MM.1S (cell line): ENCODE measurements around the gene HSPG2.
"Not testable (repeated sequence)": the region's sequence is repeated elsewhere in the genome, so short reads cannot be mapped to it uniquely, and the experiment has no call there.

ENCODE experiments used
- DNase-seq: peaks from one replicate; pipeline ENCODE4 v3.0.0-alpha.2; 2015
- H2AFZ ChIP-seq: fragments of 300-600 bp; sonication (generic); 2 replicates; pipeline ENCODE4 v1.6.0; 2016; ENCODE audit warnings: antibody characterized with exemption, low read length
- H3F3A ChIP-seq: fragments of 300-600 bp; sonication (generic); 2 replicates; pipeline ENCODE4 v1.6.1; 2016; ENCODE audit warnings: mild to moderate bottlenecking, antibody characterized with exemption, low read length, moderate library complexity, mixed read lengths; ENCODE audit not compliant: insufficient read depth
- H3K27ac ChIP-seq: fragments of 300-600 bp; sonication (generic); 2 replicates; pipeline ENCODE4 v1.5.1; 2016; ENCODE audit warnings: mild to moderate bottlenecking, low read length
- H3K27me3 ChIP-seq: fragments of 300-600 bp; sonication (generic); replicated peaks from 2 replicates; pipeline ENCODE4 v1.6.0; 2016; ENCODE audit warnings: low read length; ENCODE audit not compliant: insufficient read depth
- H3K36me3 ChIP-seq: fragments of 300-600 bp; sonication (generic); replicated peaks from 2 replicates; pipeline ENCODE4 v1.6.1; 2016; ENCODE audit warnings: mild to moderate bottlenecking, low read length, mixed read lengths; ENCODE audit not compliant: insufficient read depth
- H3K4me1 ChIP-seq: fragments of 300-600 bp; sonication (generic); 2 replicates; pipeline ENCODE4 v1.6.1; 2016; ENCODE audit warnings: low read length, mixed read lengths
- H3K4me2 ChIP-seq: fragments of 300-600 bp; sonication (generic); 2 replicates; pipeline ENCODE4 v1.6.0; 2016; ENCODE audit warnings: low read depth, low read length
- H3K4me3 ChIP-seq: fragments of 300-600 bp; sonication (generic); 2 replicates; pipeline ENCODE4 v1.5.1; 2016; ENCODE audit warnings: low read length, mixed read lengths
- H3K79me2 ChIP-seq: fragments of 300-600 bp; sonication (generic); 2 replicates; pipeline ENCODE4 v1.6.1; 2016; ENCODE audit warnings: mixed run types, low read length, mixed read lengths
- H3K9ac ChIP-seq: fragments of 300-600 bp; sonication (generic); 2 replicates; pipeline ENCODE4 v1.6.1; 2016; ENCODE audit warnings: low read length, mixed read lengths
- H3K9me2 ChIP-seq: fragments of 300-600 bp; sonication (generic); replicated peaks from 2 replicates; pipeline ENCODE4 v1.6.1; 2016; ENCODE audit warnings: mild to moderate bottlenecking, low read length, mixed read lengths; ENCODE audit not compliant: insufficient read depth
- H3K9me3 ChIP-seq: fragments of 300-600 bp; sonication (generic); replicated peaks from 2 replicates; pipeline ENCODE4 v1.6.1; 2016; ENCODE audit warnings: mild to moderate bottlenecking, low read length, mixed read lengths; ENCODE audit not compliant: insufficient read depth
- H4K20me1 ChIP-seq: fragments of 300-600 bp; sonication (generic); 2 replicates; pipeline ENCODE4 v1.6.1; 2016; ENCODE audit warnings: mild to moderate bottlenecking, low read length, moderate library complexity, mixed read lengths; ENCODE audit not compliant: insufficient read depth
- CTCF ChIP-seq: fragments of 300-600 bp; sonication (generic); IDR thresholded peaks from 2 replicates; pipeline ENCODE4 v1.5.1; 2016; ENCODE audit warnings: antibody characterized with exemption, low read length, mixed read lengths
- EZH2 ChIP-seq: fragments of 300-600 bp; sonication (generic); optimal IDR thresholded peaks from 2 replicates; pipeline ENCODE3; 2017; ENCODE audit warnings: low read depth, mild to moderate bottlenecking, antibody characterized with exemption, low read length, mixed read lengths
- EZH2phosphoT487 ChIP-seq: fragments of 300-600 bp; sonication (generic); IDR thresholded peaks from 2 replicates; pipeline ENCODE4 v1.6.1; 2018; ENCODE audit warnings: antibody characterized with exemption, low read length

Gene HSPG2

GRCh38 chr1:21793104-21793503 lies 144.0 kb downstream of the HSPG2 start:
- no peak for DNase-seq
- Histone ChIP-seq H3K9me3 (no peaks in the 10 kb centered on the region), H3K79me2 (no peaks in the 10 kb centered on the region), H3K36me3 (no peaks in the 10 kb centered on the region), H3K9me2 (no peaks in the 10 kb centered on the region), H3K4me3 (no peak overlapping the region), H4K20me1 (no peaks in the 10 kb centered on the region), H3F3A (peaks cover 7% of the 10 kb centered on the region), H3K4me1 (peaks cover 13% of the 10 kb centered on the region), H3K27me3 (no peaks in the 10 kb centered on the region), H3K4me2 (no peak overlapping the region), H2AFZ (no peak overlapping the region), H3K27ac (no peak overlapping the region), H3K9ac (no peak overlapping the region)
- no peak for TF ChIP-seq EZH2
- no peak for TF ChIP-seq CTCF
- TF ChIP-seq EZH2phosphoT487, result no peak

GRCh38 chr1:21786640-21787039 lies 150.5 kb downstream of the HSPG2 start:
- no peak overlapping the region for H3K4me2 ChIP-seq
- H3K4me1 ChIP-seq, result 0 out of 2 replicates have a peak, but pooled peaks cover 7% of the 10 kb centered on the region
- no peaks in the 10 kb centered on the region for H3K36me3 ChIP-seq
- no peaks in the 10 kb centered on the region for H3K27me3 ChIP-seq
- no peaks in the 10 kb centered on the region for H4K20me1 ChIP-seq
- no peak overlapping the region for H3K4me3 ChIP-seq
- no peaks in the 10 kb centered on the region for H3K9me2 ChIP-seq
- no peak for DNase-seq
- no peaks in the 10 kb centered on the region for H3K9me3 ChIP-seq
- H3F3A ChIP-seq, result peaks cover 19% of the 10 kb centered on the region
- no peak overlapping the region for H3K27ac ChIP-seq
- peaks cover 12% of the 10 kb centered on the region for H3K79me2 ChIP-seq
- H3K9ac ChIP-seq, result no peak overlapping the region
- no peak for TF ChIP-seq EZH2phosphoT487
- no peak for TF ChIP-seq EZH2
- TF ChIP-seq CTCF, result no peak
- H2AFZ ChIP-seq, result no peak overlapping the region

- not testable (repeated sequence) for H4K20me1 ChIP-seq, H3K9me3 ChIP-seq, H3K4me2 ChIP-seq, H3K9me2 ChIP-seq, H3K4me3 ChIP-seq, H2AFZ ChIP-seq, H3K9ac ChIP-seq, H3K27ac ChIP-seq, H3K4me1 ChIP-seq, DNase-seq, H3K27me3 ChIP-seq, H3K36me3 ChIP-seq
- Histone ChIP-seq H3F3A (peaks cover 21% of the 10 kb centered on the region), H3K79me2 (peaks cover 20% of the 10 kb centered on the region)
Observed at GRCh38 chr1:21785764-21786163, 151.3 kb downstream of the HSPG2 start.

DNA sequence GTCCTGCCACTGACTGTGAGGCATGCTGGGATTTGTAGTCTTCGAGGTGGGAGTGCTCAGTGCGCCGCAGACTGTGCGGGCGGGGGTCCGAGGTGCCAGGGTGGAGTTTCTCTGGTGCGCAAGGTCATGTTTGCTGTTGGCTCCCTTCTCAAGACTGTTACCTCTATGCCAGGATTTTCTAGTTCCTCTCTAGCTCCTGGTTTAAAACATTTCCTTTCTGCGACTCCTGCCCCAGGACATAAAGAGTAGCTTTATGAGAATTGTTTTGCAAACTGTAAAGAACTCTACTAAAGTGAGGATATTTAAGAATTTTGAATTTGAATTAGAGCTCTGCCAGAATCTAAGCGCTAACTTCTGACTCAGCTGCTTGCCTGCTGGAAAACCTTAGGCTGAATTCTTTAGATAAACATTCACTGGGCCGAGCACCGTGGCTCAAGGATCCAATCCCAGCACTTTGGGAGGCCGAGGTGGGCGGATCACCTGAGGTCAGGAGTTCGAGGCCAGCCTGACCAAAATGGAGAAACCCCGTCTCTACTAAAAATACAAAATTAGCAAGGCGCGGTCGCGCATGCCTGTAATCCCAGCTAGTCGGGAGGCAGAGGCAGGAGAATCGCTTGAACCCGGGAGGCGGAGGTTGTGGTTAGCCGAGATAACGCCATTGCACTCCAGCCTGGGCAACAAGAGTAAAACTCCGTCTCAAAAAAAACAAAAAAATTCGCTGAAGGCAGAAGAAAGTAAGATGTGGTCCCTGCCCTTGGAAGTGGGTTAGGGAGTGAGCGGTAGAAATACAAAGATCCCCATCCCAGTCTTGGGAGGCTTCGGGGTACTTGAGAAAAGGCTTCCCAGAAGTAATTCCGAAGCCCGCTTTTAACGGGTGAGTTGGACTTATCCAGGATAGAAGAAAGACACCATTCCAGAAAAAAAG lies 153.2 kb downstream of the HSPG2 start:
- no peaks in the 10 kb centered on the region for H3K36me3 ChIP-seq
- H4K20me1 ChIP-seq, result peaks cover 8% of the 10 kb centered on the region; the same call in 1 of the 2 replicates
- no peaks in the 10 kb centered on the region for H3K9me2 ChIP-seq
- H3K4me2 ChIP-seq, result peak overlapping the region; percentile 95
- no peak for TF ChIP-seq EZH2phosphoT487
- no peak for TF ChIP-seq EZH2
- no peak for TF ChIP-seq CTCF
- no peak for DNase-seq
- H3K27me3 ChIP-seq, result no peaks in the 10 kb centered on the region
- H3F3A ChIP-seq, result peaks cover 24% of the 10 kb centered on the region
- H3K9ac ChIP-seq, result peak overlapping the region; percentile 100
- peak overlapping the region; percentile 75 for H2AFZ ChIP-seq
- H3K4me1 ChIP-seq, result peaks cover 13% of the 10 kb centered on the region
- H3K9me3 ChIP-seq, result no peaks in the 10 kb centered on the region
- H3K79me2 ChIP-seq, result peaks cover 39% of the 10 kb centered on the region
- peak overlapping the region; percentile 89 for H3K4me3 ChIP-seq
- H3K27ac ChIP-seq, result peak overlapping the region; percentile 100
